Chondrocyte (in vitro differentiated cells): ENCODE results near the gene DPYD. TPM values are rescaled to one million over a fixed set of nuclear protein-coding genes. Genes with fewer than 3 reads are reported as not detected.

ENCODE experiments used
- DNase-seq: peaks from one replicate; pipeline ENCODE4 v3.0.0; 2021; ENCODE audit warnings: mixed read lengths, low spot score
- H3K27ac Mint-ChIP-seq: one replicate; pipeline ENCODE4 v1.8.0; 2021; ENCODE audit warnings: mild to moderate bottlenecking, moderate library complexity, mixed read lengths; ENCODE audit not compliant: unreplicated experiment
- H3K27me3 Mint-ChIP-seq: 2 replicates; pipeline ENCODE4 v1.8.0; 2021; ENCODE audit warnings: low read depth, mixed read lengths
- H3K36me3 Mint-ChIP-seq: 2 replicates; pipeline ENCODE4 v1.8.0; 2021; ENCODE audit warnings: low read depth, mixed read lengths
- H3K4me1 Mint-ChIP-seq: 2 replicates; pipeline ENCODE4 v1.8.0; 2021; ENCODE audit warnings: low read depth, mild to moderate bottlenecking, mixed read lengths
- H3K4me3 Mint-ChIP-seq: one replicate; pipeline ENCODE4 v1.8.0; 2021; ENCODE audit warnings: mild to moderate bottlenecking, moderate library complexity, mixed read lengths; ENCODE audit not compliant: unreplicated experiment
- H3K9me3 Mint-ChIP-seq: 2 replicates; pipeline ENCODE4 v1.8.0; 2021; ENCODE audit warnings: low read depth, mixed read lengths
- total RNA-seq: library from RNA; stranded (reverse); gene quantifications from 3 replicates; pipeline ENCODE4 v1.2.1, GENCODE V29; 2021
- TF ChIP-seq, protein P1 (sequence below): fragments of 200-600 bp; sonication (generic); IDR thresholded peaks from 2 replicates; pipeline ENCODE4 v1.5.0; 2021; ENCODE audit warnings: antibody characterized with exemption, mild to moderate bottlenecking, moderate library complexity

DPYD gene
- total RNA-seq, 1 donor from 2014 or later: 5.3 TPM

DNA sequence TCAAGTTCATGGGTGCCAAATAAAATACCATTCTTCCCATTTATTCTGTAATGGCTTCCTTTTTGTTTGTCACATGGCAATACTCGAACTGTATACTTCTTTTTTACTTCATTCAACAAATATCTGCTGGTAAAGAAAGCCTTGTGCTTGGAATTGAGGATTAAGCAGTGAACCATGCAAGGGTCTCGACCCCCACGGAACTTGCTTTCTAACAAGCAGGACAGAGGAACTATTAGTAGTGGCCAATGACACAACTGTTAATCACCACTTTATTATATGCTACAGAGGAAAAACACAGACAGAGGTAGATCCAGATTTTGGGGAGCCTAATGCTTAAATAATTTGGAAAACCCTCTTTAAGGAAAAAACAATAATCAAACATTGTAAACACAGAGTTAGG is 542.2 kb downstream of the DPYD start:
- peaks cover 7% of the 10 kb centered on the region for H3K4me1 Mint-ChIP-seq
- TF ChIP-seq, protein P1, sequence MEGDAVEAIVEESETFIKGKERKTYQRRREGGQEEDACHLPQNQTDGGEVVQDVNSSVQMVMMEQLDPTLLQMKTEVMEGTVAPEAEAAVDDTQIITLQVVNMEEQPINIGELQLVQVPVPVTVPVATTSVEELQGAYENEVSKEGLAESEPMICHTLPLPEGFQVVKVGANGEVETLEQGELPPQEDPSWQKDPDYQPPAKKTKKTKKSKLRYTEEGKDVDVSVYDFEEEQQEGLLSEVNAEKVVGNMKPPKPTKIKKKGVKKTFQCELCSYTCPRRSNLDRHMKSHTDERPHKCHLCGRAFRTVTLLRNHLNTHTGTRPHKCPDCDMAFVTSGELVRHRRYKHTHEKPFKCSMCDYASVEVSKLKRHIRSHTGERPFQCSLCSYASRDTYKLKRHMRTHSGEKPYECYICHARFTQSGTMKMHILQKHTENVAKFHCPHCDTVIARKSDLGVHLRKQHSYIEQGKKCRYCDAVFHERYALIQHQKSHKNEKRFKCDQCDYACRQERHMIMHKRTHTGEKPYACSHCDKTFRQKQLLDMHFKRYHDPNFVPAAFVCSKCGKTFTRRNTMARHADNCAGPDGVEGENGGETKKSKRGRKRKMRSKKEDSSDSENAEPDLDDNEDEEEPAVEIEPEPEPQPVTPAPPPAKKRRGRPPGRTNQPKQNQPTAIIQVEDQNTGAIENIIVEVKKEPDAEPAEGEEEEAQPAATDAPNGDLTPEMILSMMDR: no peak
- no peak overlapping the region for H3K4me3 Mint-ChIP-seq
- no peaks in the 10 kb centered on the region for H3K36me3 Mint-ChIP-seq
- DNase-seq: no peak
- H3K27ac Mint-ChIP-seq: no peak overlapping the region
- H3K9me3 Mint-ChIP-seq: no peaks in the 10 kb centered on the region
- H3K27me3 Mint-ChIP-seq: no peaks in the 10 kb centered on the region

DNA sequence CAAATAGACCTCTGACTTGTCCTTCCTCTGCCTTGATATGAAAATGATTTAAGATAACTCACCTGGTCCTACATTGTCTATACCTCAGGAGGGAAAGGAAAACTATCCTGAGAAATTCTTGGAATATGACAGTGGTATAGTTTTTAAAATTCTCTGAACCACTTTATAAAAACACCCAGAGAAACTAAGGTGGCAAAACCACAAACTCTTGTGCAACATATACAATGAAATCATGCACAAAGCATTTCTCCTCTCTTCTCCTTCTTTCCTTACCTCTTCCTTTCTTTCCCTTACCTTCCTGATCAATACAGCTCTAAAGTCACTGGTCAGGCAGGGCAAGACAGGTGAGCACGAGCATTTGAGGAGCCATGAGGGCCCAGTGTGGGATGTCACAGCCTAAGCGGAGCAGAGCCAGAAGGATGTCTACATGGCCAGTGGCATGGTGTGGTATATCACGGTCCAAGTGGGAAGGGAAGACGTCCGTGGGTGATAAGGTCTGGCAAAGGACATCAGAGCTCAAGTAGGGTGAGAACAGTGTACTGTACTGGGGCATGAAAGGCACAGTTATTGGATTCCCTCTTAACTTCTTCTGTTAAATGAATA is 543.3 kb downstream of the DPYD start:
- H3K27me3 Mint-ChIP-seq: no peaks in the 10 kb centered on the region
- TF ChIP-seq, protein P1: no peak
- no peak overlapping the region for H3K4me3 Mint-ChIP-seq
- no peaks in the 10 kb centered on the region for H3K9me3 Mint-ChIP-seq
- peak; percentile 26 for DNase-seq
- H3K4me1 Mint-ChIP-seq: peaks cover 5% of the 10 kb centered on the region
- no peaks in the 10 kb centered on the region for H3K36me3 Mint-ChIP-seq
- no peak overlapping the region for H3K27ac Mint-ChIP-seq

DNA sequence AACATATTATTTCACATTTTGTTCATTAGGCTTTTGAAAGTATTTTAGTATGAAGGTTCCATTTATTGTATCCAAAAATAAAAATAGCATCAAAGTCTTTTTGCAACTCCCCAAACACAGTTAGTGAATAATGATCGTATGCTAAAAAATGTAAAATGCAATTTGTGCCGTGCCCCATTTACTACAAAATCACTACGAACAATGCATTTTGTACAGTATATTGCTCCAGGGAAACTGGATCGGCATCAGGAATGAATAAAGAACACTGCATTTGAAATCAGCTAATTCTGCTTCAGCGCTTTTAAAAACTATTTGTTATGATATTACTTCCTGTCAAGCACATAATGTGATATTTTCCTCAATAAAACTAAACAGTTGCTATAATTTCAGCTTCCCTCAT is 547.8 kb downstream of the DPYD start:
- H3K27me3 Mint-ChIP-seq: no peaks in the 10 kb centered on the region

DNA sequence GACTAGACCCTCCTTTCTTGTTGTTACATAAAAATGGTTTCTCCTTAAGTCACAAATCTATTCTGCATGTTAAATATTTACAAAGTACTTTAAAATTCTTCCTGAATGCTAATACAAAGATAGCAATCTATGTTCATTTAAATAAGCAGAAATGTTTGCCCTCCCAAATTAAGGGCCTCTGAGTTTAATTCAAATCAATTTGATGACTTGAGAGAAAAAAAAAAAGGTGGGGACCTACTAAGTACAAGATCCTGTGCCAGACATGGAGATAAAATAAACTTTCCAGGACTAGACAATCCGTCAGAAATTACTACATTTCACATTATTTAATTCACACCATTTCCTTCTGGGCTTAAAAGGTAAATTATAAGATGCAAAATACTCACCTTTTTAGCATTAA is 548.3 kb downstream of the DPYD start:
- H3K4me1 Mint-ChIP-seq: peaks cover 4% of the 10 kb centered on the region
- TF ChIP-seq, protein P1: no peak
- H3K4me3 Mint-ChIP-seq: no peak overlapping the region
- no peak overlapping the region for H3K27ac Mint-ChIP-seq
- H3K36me3 Mint-ChIP-seq: no peaks in the 10 kb centered on the region
- DNase-seq: no peak
- H3K9me3 Mint-ChIP-seq: peaks cover 4% of the 10 kb centered on the region
- no peaks in the 10 kb centered on the region for H3K27me3 Mint-ChIP-seq

More for the DNA sequence above, 547.8 kb downstream of the DPYD start:
- peaks cover 4% of the 10 kb centered on the region for H3K9me3 Mint-ChIP-seq
- H3K36me3 Mint-ChIP-seq: no peaks in the 10 kb centered on the region
- H3K4me3 Mint-ChIP-seq: no peak overlapping the region
- peaks cover 5% of the 10 kb centered on the region for H3K4me1 Mint-ChIP-seq
- no peak overlapping the region for H3K27ac Mint-ChIP-seq
- TF ChIP-seq, protein P1: no peak
- no peak for DNase-seq

DNA sequence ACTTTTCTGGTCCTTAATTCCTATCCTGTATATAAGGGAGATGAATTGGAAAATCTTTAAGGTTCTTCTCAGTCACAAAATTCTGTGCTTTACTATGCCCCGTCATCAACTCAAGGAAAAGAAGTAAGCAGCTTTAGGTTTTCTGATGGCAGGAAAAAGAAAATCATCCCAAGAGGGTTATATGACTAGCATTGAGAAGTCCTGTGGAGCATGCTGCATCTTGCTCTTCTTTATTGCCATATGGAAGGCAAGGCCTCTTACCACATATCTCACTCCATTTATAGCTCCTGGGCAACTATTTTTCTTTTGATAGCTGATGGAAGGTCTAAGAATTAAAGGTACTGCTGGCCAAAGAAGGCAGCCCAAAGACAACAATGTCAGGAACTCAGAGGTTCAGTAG is 552.5 kb downstream of the DPYD start:
- Mint-ChIP-seq H3K4me3 (no peak overlapping the region), H3K27me3 (no peaks in the 10 kb centered on the region), H3K36me3 (no peaks in the 10 kb centered on the region), H3K9me3 (peaks cover 4% of the 10 kb centered on the region), H3K27ac (no peak overlapping the region), H3K4me1 (peaks cover 3% of the 10 kb centered on the region)
- TF ChIP-seq, protein P1: no peak
- no peak for DNase-seq
